Kasumi-1 (cell line): ENCODE data around the gene MBNL2.

ENCODE experiments used
- DNase-seq, 2 experiments: peaks; one replicate each; lab custom pipeline; 2025; lab: John Stamatoyannopoulos, UW

Gene MBNL2

GRCh38 chr13:97234236-97234635, 12.1 kb downstream of the MBNL2 start:
- no peak for DNase-seq

DNA sequence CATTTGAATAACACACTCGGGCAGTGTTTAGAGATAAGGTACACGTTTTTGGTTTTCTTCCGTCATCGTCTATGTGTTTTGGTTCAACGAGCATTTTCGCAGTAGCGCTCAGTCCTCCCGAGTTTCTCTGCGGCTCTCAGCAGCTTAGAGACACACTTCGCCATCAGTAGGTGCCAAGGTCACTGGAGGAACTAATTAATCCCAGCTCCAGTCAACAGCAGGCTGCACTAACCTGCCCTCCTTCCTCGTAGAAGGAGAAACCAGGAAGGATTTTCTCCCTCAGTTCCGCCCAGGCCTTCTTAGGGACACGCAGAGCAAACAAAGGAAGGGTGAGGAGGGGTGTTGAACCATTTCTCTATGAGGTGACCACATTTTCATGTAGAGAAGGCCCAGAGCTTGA, 12.6 kb downstream of the MBNL2 start:
- DNase-seq = no peak

- DNase-seq = no peak
Measured at GRCh38 chr13:97235549-97236231, 13.6 kb downstream of the MBNL2 start.

- no peak for DNase-seq
Measured at GRCh38 chr13:97237388-97237787, 15.3 kb downstream of the MBNL2 start.

- DNase-seq = no peak
Measured at GRCh38 chr13:97238432-97238831, 16.3 kb downstream of the MBNL2 start.

DNA sequence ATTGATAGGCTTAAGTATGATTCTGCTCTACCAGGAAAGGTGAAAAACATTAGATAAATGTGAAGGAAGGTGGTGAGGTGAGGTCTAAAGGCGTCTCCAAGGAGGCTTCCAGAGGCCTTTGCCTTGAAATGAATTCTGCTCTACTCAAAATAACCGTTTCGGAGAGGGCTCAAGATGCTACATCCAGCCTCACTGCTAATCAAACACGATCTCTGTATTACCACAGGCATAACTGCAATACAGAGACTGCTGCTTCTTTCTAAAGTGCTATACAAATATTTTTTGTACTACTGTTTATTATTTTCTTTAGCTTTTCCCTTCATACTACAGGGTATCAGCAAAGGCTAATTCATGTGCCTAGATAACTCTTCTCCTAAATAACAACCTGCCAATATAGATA, 16.8 kb downstream of the MBNL2 start:
- no peak for DNase-seq

- DNase-seq = no peak
Measured at GRCh38 chr13:97239306-97239705, 17.2 kb downstream of the MBNL2 start.

DNA sequence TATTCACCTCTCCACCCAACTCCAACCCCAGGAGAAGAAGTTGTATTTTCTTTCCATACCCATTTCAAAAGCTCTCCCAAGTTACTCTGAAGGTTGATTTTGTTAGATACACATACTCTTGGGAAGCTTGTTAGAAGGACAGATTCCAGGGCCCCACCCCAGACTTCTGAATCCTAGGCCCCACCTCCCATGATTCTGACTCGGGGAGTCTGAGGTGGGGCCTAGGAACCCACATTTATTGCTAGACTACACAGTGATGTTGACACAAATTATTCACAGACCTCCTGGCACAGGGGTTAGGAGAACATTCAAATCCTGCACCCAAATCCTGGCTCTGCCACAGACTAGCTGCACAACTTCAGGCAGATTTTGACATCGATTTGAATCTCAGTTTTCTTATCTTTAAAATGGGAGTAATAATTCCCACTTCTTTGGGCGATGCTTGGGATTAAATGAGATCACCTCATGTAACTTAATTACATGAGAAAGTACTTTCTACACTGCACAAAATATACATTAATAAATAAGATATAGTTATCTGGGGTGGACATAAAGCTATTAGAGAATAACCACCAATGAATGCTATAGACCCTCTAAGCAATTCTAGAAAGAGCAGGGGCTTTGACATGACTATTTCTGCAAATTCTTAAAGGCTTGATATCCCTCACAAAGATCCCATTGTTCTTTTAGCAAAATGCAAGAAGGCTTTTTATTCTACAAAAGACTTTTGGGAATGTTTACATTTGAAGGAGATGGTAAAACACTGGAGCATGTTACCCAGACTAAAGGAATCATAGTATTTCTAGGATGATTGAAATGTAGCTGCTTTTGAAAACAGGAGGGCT, 18.0 kb downstream of the MBNL2 start:
- no peak for DNase-seq

DNA sequence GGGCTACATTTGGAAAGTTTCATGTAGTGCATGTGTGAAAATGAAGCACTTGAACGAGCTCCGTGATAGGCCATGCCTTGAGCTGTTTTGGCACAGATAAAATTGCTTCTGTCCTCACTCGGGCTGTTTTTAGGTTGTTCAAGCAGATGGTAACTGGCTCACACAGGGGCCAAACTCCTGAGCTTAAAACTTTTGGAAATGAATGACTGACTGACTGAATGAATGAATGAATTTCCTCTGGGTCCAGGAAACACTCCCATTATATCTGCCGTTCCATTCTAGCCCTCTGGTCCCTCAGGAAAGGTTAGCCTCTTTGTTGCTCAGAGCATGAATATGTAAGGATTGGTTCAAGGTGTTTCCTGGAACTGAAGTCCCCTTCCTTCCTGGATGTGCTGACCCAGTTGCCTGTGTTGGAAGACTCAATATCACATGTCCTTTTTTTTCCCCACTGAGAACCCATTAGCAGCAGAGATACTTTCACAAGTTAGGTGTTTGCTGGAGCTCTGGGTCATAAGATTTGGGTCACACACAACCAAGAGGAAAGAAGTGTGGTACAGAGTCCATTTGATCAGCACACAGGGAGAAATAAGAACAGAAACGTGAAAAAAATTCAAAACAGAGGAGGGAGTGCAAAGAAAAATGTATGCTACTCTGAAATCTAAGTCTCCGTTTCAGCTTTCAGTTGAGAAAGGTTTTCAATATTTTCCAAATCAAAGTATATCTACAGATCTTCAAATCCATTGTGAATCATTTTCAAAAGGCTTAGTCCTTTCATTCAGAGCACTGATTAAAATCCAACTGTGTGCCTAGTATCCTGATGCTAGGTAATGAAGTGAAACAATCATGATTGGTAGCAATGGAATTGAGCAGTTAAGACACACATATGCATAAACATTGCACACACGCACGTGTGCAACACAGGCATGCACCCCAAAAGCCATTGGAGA, 18.9 kb downstream of the MBNL2 start:
- DNase-seq = no peak

GRCh38 chr13:97241761-97242160, 19.6 kb downstream of the MBNL2 start:
- DNase-seq = no peak

- DNase-seq = no peak
Measured at GRCh38 chr13:97242755-97243497, 20.8 kb downstream of the MBNL2 start.

DNA sequence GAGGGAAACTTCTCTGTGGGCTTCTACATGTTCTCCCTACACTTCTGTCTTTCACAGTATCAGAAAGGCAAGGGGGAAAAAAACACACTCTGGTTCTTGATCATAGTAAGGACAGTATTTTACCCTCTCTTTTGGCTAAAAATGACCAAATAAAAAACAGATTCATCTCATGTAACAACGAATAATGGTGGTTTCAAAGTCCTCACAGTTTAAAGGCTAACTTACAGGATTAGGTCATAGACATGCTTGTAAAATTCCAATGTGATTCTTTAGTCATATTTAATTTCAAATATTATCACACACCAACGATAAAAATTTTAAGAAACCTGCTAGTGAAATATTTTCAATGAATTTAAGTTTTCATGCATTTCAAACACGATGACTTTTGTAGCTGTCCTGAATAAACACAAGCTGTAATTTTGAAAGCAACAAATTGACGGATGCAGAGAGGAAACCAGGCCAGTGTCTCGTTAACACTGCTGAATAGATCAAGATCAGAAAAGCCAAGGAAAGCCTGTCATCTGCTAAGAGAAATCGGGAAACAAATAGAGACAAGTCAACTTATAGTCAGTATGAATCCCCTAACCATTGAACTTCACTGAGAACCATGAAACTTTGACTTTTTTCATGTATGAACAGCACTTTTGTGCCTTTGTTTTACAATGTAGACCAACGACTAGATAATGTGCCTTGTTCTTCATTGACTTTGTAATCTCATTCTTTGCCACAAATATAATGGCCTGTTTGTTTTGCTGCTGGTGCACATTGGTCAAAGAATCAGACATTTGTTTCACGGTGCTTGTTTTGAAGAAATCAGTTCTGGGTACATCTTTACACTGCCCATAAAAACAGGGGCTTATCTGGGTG, 22.0 kb downstream of the MBNL2 start:
- no peak for DNase-seq

- no peak for DNase-seq
Measured at GRCh38 chr13:97245011-97245410, 22.9 kb downstream of the MBNL2 start.

- no peak for DNase-seq
Measured at GRCh38 chr13:97246596-97247158, 24.5 kb downstream of the MBNL2 start.

DNA sequence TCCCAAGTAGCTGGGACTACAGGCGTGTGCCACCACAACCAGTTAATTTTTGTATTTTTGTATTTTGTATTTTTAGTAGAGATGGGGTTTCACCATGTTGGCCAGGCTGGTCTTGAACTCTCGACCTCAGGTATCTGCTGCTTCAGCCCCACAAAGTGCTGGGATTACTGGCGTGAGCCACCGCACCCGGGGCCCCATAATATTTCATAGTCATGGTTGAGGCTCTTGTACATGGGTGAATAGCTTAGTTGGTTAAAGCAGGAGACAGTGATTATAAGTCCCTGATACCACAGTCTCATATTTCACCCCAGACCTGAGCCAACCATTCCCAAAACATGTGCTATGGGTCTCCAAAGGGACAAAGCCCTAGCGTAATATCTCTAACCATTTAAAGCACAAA, 26.1 kb downstream of the MBNL2 start:
- DNase-seq = no peak

DNA sequence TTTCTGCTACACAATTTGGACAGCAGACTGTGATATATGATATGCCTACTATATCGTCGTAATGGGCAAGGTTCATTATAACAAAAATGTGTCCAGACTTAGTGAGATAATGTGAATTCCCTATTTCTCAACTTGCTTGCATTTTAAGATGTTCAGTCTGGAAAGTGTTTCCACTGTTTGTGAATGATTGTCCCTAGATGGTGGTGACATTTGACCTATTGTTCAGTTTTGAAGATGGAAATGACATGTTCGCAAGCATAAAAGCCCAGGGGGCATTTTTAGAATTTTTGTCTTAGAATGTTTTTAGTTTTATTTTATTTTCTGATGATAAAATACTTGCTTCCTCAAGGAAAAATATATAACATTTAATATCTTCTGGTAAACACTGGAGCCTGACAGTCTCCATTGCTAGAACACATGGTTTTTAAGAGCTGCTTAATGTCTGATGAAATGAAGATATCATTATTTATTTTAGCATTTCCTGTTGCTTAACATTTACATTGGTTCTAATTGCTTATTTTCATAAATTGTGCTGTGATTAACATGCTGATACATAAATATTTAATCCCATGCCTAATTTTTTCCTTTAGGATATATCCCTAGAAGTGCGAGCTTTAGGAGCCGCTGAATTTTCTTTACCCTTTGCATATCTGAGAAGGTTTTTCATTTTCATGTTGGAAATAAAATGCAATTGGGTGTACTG, 27.1 kb downstream of the MBNL2 start:
- no peak for DNase-seq

- no peak for DNase-seq
Measured at GRCh38 chr13:97249796-97250495, 27.8 kb downstream of the MBNL2 start.

DNA sequence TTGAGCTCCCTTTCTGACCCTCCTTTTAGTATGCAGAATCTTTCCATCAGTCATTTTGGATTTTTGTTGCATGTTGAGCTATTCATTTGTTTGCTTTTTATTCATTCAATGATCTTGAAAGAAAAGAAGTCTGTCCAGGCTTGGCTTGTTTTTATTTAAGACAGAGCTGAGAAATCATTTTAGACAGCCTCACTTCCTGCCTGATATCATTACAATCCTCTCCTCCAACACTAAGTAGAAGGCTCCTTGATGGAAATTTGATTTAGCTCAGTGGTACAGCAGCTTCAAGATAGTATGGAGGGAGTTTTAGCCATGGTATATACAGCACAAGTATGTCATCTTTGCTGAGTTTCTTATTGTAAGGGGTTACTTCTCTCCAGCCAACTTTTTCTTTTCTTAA, 28.4 kb downstream of the MBNL2 start:
- no peak for DNase-seq

DNA sequence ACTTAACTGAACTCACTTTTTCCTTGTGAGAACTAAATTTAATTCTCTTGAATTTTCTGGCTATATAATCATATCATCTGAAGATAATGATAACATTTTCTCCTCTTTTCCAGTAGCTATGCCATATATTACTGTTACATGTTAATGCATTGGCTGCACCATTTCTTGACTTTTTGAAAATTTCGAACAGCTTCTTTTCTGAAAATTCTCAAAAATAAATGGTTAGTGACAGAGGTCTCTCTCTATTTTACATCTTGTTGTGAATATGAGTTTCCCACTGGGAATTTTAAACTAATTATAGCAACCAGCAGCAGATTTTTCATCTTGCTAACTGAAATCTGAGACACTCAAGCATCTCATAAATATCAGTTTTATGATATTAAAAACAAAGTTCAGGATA, 30.6 kb downstream of the MBNL2 start:
- DNase-seq = no peak
